SH-SY5Y (cell line): ENCODE data around the gene ACSM4.

ENCODE experiments used
- GATA2 ChIP-seq: IDR thresholded peaks from 2 replicates; pipeline ENCODE4 v1.6.1; 2011; ENCODE audit warnings: mild to moderate bottlenecking, low read depth, low read length
- GATA3 ChIP-seq: IDR thresholded peaks from 2 replicates; pipeline ENCODE4 v1.6.1; 2011; ENCODE audit warnings: low read depth, mild to moderate bottlenecking, low read length, moderate library complexity

DNA sequence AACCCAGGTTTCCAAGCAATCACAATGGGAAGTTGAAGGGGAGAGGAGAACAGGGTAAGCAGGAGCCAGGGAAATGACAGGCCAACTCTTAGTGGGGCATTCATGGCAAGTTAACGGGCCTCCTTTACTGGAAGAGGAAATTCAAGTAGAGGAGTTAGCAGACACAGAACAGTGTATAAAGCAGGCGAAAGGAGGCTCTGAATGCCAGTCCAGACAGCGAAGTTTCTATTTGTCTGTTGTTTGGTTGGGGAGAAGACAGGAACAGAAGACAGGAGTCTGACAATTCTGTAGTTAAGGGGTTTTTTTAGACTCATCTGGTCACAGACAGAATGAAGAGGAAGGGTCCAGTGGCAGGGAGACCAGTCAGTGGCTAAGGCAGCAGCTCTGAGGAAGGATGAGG is at the start of gene ACSM4:
- TF ChIP-seq GATA2 (no peak), GATA3 (no peak)
